NCI-H128 (cell line): ENCODE measurements around the gene STEAP4.

Experiments used
- DNase-seq: peaks from one replicate; lab custom pipeline; 2025; ENCODE audit not compliant: unreplicated experiment; lab: John Stamatoyannopoulos, UW

The STEAP4 gene

DNA sequence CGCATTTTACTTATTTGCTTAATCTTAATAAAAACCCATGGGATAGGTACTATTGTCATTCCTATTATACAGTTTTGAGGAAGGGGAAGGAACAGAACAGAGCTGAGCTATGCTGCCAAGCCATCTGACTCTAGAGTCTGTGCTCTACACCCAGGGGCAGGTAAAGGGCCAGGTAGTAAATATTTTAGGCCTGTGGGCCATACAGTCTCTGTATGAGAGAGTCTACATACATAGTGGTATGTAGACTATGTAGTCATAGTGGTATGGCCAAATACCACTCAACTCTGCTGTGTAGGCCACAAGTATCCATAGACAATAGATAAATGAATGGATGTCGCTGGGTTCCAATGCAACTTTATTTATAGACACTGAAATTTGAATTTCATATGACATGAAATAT is 83.4 kb downstream of the STEAP4 start:
- no peak for DNase-seq
